DND-41 (cell line): ENCODE measurements around the gene JMJD1C.

Experiments
- ATAC-seq: fragments of 200-7000 bp; cut with Tn5 transposase; 3 replicates; pipeline ENCODE4 v1.9.1; 2021; ENCODE audit warnings: low read depth; ENCODE audit not compliant: insufficient read depth
- DNase-seq: peaks from one replicate; pipeline ENCODE4 v3.0.0-alpha.2; 2020
- H2AFZ ChIP-seq: 2 replicates; pipeline ENCODE4 v1.6.0; 2012; ENCODE audit warnings: low read depth, low read length
- H3K27ac ChIP-seq: 2 replicates; pipeline ENCODE4 v1.5.1; 2012; ENCODE audit warnings: low read length, inconsistent platforms
- H3K27me3 ChIP-seq: fragments of 200-600 bp; sonication (generic); 2 replicates; pipeline ENCODE4 v1.6.0; 2012; ENCODE audit warnings: low read length, mild to moderate bottlenecking, inconsistent platforms; ENCODE audit not compliant: insufficient read depth, poor library complexity
- H3K36me3 ChIP-seq: 2 replicates; pipeline ENCODE4 v1.5.1; 2012; ENCODE audit warnings: low read length, inconsistent platforms; ENCODE audit not compliant: insufficient read depth
- H3K4me1 ChIP-seq: 2 replicates; pipeline ENCODE4 v1.5.1; 2012; ENCODE audit warnings: mild to moderate bottlenecking, low read length; ENCODE audit not compliant: insufficient read depth
- H3K4me2 ChIP-seq: 2 replicates; pipeline ENCODE4 v1.6.0; 2012; ENCODE audit warnings: mild to moderate bottlenecking, moderate library complexity, low read length, inconsistent platforms; ENCODE audit not compliant: insufficient read depth
- H3K4me3 ChIP-seq, 2 experiments: fragments of 200-600 bp in 1 of 2; shearing (Covaris generic) in 1 of 2; 2 replicates each; pipeline ENCODE4 v1.5.1; 2012 to 2016; ENCODE audit warnings: inconsistent platforms in 2 of 2, low read length in 2 of 2, mild to moderate bottlenecking in 2 of 2, low read depth in 1 of 2, moderate library complexity in 1 of 2
- H3K79me2 ChIP-seq: 2 replicates; pipeline ENCODE4 v1.6.0; 2012; ENCODE audit warnings: low read length, inconsistent platforms; ENCODE audit not compliant: insufficient read depth
- H3K9ac ChIP-seq: 2 replicates; pipeline ENCODE4 v1.6.0; 2012; ENCODE audit warnings: low read depth, mild to moderate bottlenecking, inconsistent platforms, low read length, moderate library complexity
- H3K9me3 ChIP-seq: 2 replicates; pipeline ENCODE4 v1.5.1; 2012; ENCODE audit warnings: low read length, moderate library complexity, mild to moderate bottlenecking, inconsistent platforms; ENCODE audit not compliant: insufficient read depth, severe bottlenecking
- H4K20me1 ChIP-seq: 2 replicates; pipeline ENCODE4 v1.6.0; 2012; ENCODE audit warnings: low read length; ENCODE audit not compliant: insufficient read depth
- CTCF ChIP-seq: IDR thresholded peaks from 2 replicates; pipeline ENCODE4 v1.5.1; 2012; ENCODE audit warnings: borderline replicate concordance, low read length, moderate library complexity, mild to moderate bottlenecking; ENCODE audit not compliant: poor library complexity, severe bottlenecking; ENCODE audit errors: extremely low read depth
- EZH2 ChIP-seq: IDR thresholded peaks from 3 replicates; pipeline ENCODE4 v1.6.1; 2012; ENCODE audit warnings: borderline replicate concordance, low read depth, mild to moderate bottlenecking, moderate library complexity, low read length, inconsistent platforms; ENCODE audit not compliant: severe bottlenecking

JMJD1C gene

GRCh38 chr10:63142136-63142535, 323.6 kb downstream of the JMJD1C start:
- no peaks in the 10 kb centered on the region for H3K9me3 ChIP-seq
- H3K9ac ChIP-seq: no peak overlapping the region
- H3K27me3 ChIP-seq: no peaks in the 10 kb centered on the region
- no peak overlapping the region for H3K27ac ChIP-seq
- TF ChIP-seq CTCF (no peak), EZH2 (no peak)
- H3K36me3 ChIP-seq: peaks cover 9% of the 10 kb centered on the region; the same call in 1 of the 2 replicates
- H4K20me1 ChIP-seq: peaks cover 22% of the 10 kb centered on the region; the same call in 1 of the 2 replicates
- H3K79me2 ChIP-seq: peaks cover 93% of the 10 kb centered on the region
- no peak overlapping the region for H2AFZ ChIP-seq
- DNase-seq: no peak
- H3K4me1 ChIP-seq: no peaks in the 10 kb centered on the region
- H3K4me2 ChIP-seq: no peak overlapping the region
- H3K4me3 ChIP-seq: no peak overlapping the region
- no peak for ATAC-seq

- ATAC-seq: no peak
- TF ChIP-seq EZH2 (no peak), CTCF (no peak)
- Histone ChIP-seq H3K27ac (no peak overlapping the region), H3K9ac (no peak overlapping the region), H4K20me1 (peaks cover 19% of the 10 kb centered on the region; the same call in 1 of the 2 replicates), H3K9me3 (no peaks in the 10 kb centered on the region), H3K4me1 (peaks cover 8% of the 10 kb centered on the region), H3K36me3 (peaks cover 6% of the 10 kb centered on the region; the same call in 1 of the 2 replicates), H3K4me3 (no peak overlapping the region), H3K4me2 (no peak overlapping the region), H2AFZ (no peak overlapping the region), H3K27me3 (no peaks in the 10 kb centered on the region), H3K79me2 (peaks cover 94% of the 10 kb centered on the region)
- no peak for DNase-seq
Observed at GRCh38 chr10:63140077-63140476, 325.7 kb downstream of the JMJD1C start.

- H4K20me1 ChIP-seq: peaks cover 19% of the 10 kb centered on the region; the same call in 1 of the 2 replicates
- no peak overlapping the region for H3K4me2 ChIP-seq
- H3K4me1 ChIP-seq: peaks cover 27% of the 10 kb centered on the region
- no peak overlapping the region for H3K4me3 ChIP-seq
- TF ChIP-seq CTCF (no peak), EZH2 (no peak)
- no peak overlapping the region for H2AFZ ChIP-seq
- H3K27me3 ChIP-seq: no peaks in the 10 kb centered on the region
- no peak overlapping the region for H3K9ac ChIP-seq
- H3K79me2 ChIP-seq: peaks cover 89% of the 10 kb centered on the region
- H3K36me3 ChIP-seq: peaks cover 8% of the 10 kb centered on the region
- no peak overlapping the region for H3K27ac ChIP-seq
- no peak for ATAC-seq
- peaks cover 4% of the 10 kb centered on the region for H3K9me3 ChIP-seq
- DNase-seq: no peak
Observed at GRCh38 chr10:63137306-63137705, 328.5 kb downstream of the JMJD1C start.
